Hepatocyte (in vitro differentiated cells): ENCODE data around the gene INHBC.

Source experiments
- CTCF ChIP-seq: fragments of 200-600 bp; sonication (generic); IDR thresholded peaks from 2 replicates; pipeline ENCODE4 v1.5.1; 2016; ENCODE audit warnings: antibody characterized with exemption, mild to moderate bottlenecking; ENCODE audit not compliant: poor library complexity
- EZH2 ChIP-seq: fragments of 200-600 bp; sonication (generic); IDR thresholded peaks from 2 replicates; pipeline ENCODE4 v1.6.1; 2016; ENCODE audit warnings: antibody characterized with exemption, mild to moderate bottlenecking, borderline replicate concordance

GRCh38 chr12:57441846-57442427 lies 7.4 kb downstream of the INHBC start:
- TF ChIP-seq CTCF (no peak), EZH2 (no peak)
